SIG-M5 treated with dmso at 0.1 percent for 504 hours (cell line): ENCODE data around the gene CUX1.

Experiments
- DNase-seq: peaks from one replicate; lab custom pipeline; 2025; ENCODE audit not compliant: unreplicated experiment; lab: John Stamatoyannopoulos, UW

CUX1 gene

DNA sequence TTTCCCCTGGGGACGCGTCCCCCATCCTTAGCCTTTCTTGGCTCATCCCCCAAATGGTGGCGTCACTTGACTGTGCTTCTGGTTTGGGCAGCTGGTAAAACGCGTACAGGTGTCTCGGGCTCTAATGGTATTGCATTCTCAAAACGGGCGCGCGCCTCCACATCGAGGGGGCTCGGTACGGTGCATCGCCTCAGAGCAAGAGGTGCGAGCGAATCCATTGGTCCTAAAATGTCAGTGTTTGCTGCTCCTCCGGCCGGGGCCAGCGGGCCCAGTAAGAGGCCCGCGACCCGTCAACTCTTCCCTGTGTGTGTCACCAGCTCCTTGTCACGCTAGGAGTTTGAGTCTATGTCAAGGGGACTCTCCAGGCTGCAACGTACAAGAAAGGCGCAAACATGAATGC lies 378.6 kb downstream of the CUX1 start:
- DNase-seq: no peak

DNA sequence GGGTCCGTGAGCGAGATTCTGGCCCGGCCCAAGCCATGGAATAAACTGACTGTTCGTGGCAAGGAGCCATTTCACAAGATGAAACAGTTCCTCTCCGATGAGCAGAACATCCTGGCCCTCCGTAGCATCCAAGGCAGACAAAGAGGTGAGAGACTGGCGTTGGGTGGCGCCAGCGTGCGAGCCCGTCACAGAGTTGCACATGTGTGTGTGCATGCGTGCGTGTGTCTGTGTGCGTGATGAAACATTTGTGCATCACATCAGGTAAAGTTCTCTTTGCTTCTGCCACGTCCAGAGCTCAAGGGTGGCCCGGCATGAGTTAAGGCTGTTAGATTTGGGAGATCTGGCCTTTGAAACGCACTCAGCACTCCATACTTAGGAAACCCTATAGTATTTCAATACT lies 379.7 kb downstream of the CUX1 start:
- DNase-seq: no peak

DNA sequence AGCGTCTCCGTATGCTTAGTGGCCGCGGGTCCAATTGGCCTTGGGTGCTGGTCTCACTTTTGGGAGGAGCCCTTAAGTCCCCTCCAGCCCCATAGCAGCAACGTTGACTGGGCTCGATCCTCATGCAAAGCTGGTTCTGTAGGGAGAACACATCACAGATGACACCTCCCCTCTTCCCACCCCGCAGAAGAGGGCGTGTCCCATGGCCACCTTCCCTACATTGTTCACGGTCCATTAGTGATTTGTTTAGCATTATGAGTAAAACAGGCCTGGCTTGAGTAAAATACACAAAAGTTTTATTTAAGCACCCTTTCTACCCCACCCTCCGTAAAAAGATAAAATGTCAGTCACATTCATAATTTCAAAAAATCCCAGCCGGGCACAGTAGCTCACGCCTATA lies 380.2 kb downstream of the CUX1 start:
- no peak for DNase-seq

DNA sequence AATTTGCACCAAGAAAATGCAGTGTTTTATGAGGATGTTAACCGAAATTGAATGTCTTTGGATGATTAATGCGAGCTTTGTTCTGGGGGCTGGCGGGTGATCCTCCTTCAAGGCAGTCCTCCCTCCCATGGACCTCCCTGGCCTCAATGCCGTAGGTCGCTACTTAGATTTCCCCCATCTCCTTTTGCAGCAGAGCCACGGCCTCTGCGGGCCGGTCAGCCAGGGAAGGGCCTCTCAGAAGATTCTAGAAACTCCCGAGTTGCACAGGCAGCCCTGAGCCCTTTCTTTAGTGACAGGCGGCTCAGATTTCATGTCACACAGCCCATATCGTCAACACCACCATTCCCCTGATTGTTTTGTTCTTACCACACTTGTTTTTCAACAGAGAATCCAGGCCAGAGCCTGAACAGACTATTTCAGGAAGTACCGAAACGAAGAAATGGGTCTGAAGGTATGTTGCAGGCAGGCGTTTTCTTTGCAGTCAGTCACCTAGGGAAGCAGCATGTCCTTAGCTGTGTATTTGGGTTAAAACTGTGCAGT lies 381.1 kb downstream of the CUX1 start:
- DNase-seq: no peak

DNA sequence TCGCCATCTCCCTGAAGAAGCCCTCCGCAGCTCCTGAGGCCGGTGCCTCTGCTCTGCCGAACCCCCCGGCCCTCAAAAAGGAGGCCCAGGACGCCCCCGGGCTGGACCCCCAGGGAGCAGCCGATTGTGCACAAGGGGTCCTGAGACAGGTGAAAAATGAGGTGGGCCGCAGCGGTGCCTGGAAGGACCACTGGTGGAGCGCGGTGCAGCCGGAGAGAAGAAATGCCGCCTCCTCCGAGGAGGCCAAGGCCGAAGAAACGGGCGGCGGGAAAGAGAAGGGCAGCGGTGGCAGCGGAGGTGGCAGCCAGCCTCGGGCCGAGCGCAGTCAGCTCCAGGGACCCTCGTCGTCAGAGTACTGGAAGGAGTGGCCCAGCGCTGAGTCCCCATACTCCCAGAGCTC lies 384.1 kb downstream of the CUX1 start:
- no peak for DNase-seq

DNA sequence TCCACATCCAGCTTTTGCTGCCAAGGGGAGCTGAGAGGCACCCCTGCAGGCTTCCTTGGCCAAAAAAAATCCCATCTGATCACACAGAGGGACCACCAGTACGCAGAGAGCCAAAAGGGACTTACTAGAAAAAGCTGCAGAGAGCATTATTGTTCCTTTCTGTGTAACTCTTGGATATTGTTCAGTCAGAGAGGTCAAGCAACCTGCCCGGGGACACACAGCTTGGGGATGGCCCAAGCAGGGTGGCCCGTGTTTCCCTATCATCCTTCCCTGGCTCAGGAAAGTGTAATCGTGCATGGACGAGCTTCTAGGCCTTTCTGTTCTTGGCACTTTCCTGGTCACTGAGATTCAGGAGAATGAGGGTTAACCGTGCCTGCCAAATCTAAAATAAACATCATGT lies 385.1 kb downstream of the CUX1 start:
- DNase-seq: no peak

DNA sequence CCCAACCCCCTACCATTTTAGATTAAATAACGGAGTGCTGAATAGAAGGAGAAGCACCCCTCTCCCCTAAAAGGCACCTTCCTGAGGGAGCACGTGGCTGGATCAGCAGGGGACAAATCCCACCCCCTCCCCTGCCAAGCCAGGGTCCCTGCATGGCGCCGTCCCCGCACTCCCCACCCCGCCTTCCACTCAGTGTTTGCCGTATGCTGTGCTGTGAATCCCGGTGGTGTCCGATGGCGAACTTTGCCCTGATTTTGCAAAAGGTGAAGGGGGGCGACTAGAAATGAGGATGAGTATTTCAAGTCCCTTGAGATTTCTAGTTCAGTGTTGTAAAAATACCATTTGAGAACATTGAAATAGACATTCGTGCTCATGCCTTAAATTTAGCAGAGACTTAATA lies 385.8 kb downstream of the CUX1 start:
- no peak for DNase-seq

DNA sequence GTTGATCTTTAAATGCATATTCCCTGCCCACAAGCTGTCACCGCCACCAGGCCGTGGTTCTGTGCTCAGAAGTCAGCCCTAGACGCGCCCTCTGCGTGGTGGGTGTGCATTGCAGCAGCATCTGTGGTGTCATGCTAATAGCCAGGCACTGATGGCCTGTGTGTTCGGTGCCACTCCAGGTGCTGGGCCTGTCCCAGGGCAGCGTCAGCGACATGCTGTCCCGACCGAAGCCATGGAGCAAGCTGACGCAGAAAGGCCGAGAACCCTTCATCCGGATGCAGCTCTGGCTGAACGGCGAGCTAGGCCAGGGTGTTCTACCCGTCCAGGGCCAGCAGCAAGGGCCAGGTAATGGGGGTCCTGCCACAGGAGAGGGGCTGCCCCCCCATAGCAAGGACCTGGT lies 386.8 kb downstream of the CUX1 start:
- no peak for DNase-seq

DNA sequence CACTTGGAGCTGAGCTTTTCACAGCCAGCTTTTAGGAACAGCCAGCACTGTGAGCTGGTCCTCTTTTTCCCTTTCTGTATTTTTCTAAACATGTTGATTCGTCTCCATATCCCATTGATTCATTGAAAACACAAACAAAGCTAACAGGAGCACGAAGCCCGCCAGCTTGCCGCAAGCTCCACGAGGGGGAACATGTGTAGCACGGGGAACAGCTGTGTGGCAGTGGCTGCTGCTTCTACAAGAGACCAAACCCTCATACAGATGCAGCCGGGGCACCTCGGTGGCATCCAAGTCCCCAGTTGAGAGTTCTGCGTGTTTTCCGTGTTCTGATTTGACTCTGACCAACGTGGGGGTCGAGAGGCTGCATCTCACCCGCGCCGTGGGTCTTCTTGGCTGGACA lies 388.5 kb downstream of the CUX1 start:
- DNase-seq: no peak

DNA sequence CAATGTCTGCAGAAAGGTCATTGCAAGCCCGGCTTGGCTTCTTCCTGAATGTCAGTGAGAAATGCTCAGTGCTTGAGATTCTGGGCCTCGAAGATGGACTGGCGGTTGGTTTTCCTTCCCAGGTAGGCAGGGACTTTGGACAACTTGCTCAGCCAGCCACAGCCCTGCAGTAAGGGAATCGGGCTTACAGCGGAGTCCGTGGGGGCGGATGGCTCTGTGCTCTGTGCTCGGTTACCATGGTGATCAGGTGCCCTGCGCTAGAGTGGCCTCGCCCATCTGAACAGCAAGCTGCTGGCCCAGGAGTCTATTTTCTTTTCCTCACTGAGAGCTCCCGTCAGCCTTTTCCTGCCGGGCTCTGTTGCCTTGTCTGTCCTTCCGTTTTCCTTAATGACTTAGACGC lies 391.4 kb downstream of the CUX1 start:
- no peak for DNase-seq

DNA sequence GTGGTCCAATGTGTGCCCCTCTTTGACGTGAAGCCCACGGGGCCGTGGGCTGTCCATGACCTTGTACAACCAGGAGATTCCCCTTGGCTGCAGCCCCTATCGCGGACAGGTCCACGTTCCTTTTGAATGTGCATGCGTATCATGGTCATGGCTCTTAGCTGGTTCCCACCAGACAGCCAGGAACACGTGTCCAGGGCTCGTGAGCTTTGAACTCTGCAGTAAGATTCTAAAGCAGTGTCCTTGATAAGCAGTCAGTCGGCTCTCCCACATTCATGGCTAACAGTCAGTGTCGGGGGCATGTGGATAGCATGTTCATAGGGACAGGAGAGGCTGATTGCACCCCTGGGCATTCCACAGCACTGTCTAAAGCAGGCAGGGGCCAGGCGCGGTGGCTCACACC lies 393.4 kb downstream of the CUX1 start:
- no peak for DNase-seq

DNA sequence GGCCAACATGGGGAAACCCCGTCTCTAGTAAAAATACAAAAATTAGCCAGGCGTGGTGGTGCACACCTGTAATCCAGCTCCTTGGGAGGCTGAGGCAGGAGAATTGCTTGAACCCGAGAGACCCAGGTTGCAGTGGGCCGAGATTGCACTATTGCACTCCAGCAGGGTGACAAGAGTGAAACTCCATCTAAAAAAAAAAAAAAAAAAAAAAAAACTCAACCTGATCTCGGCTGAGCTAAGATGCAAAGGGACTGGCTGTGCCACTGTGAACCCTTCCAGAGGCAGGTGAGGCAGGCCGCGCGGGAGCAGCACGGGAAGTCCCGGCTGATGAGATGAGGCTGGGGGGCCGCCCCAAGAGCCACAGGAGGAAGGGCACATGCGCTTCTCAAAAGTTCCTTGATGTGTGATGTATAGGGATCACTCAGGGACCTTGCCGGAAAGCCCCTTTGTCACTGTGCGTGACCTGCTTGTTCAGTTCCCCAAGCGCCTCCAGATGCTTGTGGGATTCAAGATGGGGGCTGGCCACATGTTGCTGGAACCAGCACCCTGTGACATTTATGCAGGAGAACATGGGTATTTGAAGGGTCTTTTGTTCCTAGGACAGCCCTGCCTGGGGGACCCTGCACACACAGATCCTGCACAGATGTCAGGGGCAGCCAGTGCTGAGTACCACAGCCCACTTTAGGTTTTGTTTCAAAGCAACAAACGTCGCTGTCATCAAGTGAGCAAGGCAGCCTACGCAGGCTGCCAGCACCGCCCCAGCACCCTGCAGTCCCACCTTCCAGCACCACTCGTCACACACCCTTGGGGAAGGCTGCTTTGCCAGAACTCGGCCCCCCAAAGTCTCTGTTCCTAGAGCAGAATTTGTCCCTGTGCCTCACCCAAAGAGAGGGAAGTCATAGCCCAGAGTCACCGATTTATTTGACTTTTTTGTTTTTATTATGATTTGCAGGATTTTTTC lies 394.4 kb downstream of the CUX1 start:
- DNase-seq: no peak

DNA sequence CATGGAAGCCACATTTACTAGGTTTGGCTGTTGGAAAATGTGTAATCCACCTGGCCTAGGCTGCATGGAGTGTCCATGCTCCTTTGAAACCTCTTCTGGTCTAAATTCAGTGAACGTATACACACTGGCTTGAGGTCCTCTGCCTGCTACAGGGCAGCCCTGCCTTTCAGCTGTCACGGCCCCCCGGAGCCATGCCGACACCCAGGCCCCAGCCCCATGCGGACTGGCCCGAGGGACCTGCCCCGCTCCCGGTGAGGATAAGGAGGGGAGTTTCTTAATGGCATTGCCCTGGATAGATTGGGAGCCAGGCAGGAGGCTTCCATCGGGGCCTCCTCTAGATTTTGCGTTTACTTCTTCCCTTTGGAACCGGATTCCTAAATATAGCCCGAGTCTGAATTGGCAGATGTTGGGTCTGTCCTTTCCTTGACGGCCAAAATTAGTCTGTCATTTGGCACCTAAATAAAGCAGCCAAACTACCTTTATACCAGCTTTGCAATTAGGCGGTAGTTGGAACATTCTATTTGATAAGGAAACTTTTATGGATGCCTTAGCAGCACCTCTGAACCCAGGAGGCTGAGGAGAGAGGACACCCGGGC lies 397.1 kb downstream of the CUX1 start:
- DNase-seq: no peak

DNA sequence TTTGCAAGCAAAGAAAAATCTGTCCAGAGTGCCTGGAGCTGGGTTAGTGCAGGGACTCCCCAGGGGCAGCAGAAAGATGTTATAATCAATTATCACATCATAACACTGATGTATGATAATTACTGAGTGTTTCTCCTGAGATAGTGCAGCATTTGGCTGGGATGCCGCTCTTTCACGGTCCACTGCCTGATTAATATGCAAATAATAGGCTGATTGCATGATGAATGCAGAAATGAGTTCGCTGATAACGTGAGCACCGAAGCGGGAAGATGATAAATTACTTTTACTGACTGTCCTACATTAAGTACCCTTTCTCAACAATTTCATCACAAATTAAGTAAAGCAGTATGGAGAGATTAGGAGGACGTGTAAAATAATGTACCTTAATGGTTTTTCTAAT lies 397.8 kb downstream of the CUX1 start:
- DNase-seq: no peak

DNA sequence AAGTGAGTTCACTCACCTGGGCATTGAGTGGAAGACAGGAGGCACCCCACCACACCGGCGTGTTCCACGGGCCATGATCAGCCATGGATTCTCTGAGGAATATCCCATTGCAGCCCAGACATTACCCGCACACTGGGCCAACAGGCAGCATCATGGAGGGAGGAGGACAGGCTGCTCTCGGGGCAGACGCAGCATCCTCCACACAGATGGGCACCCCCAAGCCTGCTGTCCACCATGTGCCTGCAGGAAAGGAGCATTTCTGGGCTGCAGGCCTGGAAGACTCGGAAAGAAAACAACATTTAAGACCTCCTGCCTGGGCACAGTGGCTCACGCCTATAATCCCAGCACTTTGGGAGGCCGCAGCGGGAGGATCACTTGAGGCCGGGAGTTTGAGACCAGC lies 398.3 kb downstream of the CUX1 start:
- no peak for DNase-seq

DNA sequence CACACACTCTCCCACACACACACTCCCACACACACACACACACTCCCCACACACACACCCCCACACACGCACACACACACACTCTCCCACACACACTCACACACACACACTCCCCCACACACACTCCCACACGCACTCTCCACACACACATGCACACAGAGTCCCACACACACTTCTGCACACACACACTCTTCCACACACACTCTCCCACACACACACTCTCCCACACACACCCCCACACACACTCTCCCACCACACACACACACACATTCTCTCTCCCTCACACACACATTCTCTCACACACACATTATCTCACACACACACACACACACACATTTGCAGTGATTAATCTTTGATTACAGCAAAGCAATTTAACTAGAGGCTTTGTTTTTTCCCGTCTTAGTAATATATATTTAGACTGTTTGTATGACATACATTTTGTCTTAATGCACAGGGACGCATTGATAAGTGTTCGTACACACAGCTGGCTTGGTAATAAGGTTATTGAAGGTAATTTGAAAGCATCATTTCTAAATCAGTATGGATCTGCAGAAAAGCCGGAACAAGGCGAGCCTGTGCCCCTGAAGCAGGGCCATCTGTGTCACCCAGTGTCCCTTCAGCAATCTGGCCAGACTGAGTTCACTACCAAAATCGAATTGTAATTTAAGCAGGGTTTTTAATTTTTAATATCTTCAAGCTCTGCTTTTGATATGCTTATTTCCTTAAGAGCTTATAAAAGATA lies 399.3 kb downstream of the CUX1 start:
- DNase-seq: no peak

DNA sequence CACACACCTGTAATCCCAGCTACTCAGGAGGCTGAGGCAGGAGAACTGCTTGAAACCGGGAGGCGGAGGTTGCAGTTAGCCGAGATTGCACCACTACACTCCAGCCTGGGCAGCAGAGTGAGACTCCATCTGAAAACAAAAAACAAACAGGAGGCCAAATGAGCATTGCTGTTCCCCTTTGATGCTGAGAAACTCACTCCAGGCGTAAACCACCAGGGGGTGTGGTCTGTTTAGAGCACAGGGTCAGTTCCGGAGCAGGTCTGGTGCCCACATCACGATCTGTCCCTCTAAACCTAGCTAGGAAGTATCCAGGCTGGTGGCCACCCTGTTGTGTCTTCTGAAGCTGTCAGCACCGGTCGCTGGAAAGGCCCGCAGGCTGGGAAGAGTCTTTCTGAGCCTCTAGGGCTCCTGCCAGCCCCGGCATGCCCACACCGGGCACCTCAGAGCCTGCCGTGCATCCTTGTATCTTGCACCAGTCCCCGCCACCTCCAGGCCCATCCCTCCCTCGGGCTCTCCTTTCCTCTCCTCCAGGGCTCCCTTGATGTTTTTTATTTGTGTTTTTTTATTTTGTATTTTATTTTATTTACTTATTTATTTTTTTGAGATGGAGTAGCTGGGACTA lies 402.9 kb downstream of the CUX1 start:
- DNase-seq: no peak

DNA sequence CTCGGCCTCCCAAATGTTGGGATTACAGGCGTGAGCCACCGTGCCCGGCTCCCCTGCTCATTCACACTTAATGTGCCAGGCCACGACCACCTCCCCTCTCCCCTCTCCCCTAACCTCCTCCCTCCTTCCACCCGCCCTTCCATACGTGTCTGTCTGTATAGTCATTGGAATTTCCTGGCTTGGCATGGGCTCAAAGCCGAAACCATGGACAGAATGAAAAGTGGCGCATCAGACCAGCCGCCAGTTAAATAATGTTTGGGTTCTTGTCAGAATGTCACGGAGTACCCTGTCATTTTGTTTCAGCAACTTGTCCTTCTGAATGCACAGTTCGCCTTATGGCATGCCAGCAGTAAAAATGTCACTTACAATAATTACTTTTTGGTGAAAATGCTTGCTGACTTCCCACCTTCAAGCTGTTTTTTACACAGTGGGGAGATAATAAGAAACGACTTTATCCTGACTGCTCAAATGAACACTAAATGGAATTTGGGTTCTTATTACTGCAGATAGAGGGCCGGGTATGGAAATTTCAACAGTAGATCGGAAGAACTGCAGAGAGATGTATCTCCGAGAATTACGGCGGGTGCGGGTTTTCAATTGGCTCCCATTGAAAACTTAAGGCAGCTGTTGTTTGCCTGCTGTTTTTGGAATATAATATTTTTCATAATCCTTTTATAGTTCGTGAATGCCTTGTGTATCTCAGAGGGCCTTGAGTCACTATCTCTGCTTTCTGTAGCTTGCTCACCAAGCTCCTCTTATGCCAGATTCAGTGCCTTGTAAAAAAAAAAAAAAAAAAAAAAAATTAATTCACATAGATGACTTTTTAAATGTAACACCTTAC lies 403.8 kb downstream of the CUX1 start:
- no peak for DNase-seq

DNA sequence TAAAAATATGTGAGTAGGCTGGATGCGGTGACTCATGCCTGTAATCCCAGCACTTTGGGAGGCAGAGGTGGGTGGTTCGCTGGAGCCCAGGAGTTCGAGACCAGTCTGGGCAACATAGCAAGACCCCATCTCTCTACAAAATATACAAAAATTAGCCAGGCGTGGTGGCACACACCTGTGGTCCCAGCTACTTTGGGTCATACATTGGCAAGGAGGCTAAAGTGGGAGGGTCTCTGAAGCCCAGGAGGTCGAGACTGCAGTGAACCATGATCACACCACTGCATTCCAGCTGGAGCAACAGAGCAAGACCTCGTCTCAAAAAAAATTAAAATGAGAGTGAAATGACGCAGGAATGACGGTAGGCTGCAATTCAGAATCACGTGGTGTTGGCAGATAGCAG lies 404.5 kb downstream of the CUX1 start:
- DNase-seq: no peak

DNA sequence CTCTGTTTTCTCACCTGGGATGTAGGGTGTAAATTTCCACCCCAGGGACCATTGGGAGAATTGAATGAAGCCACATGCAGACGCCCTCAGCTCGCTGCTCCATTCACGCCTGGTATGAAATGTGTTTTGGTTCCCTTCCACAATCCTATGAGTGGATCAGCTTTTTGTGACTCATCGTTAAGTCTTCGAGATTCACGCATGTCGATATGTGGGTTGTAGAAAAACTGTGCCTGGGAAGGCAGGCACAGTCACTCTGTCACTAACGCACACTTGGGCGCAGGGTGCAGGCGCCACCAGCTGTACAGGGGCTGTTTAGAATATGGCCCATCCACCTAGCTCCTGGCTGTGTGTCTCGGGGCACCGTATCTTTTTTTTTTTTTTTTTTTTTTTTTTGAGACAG lies 405.0 kb downstream of the CUX1 start:
- no peak for DNase-seq
